CD1c-positive myeloid dendritic cell (primary cell): ENCODE results near the gene SUPT20HL1.

Experiments
- DNase-seq: peaks from one replicate; pipeline ENCODE4 v3.0.0-alpha.2; 2016; ENCODE audit errors: extremely low spot score

The SUPT20HL1 gene

GRCh38 chrX:24396931-24397279, 36.5 kb downstream of the SUPT20HL1 start:
- DNase-seq: no peak

- DNase-seq: no peak
These were observed 38.3 kb downstream of the SUPT20HL1 start for GRCh38 chrX:24398766-24399165.

- DNase-seq: no peak
These were observed 39.1 kb downstream of the SUPT20HL1 start for GRCh38 chrX:24399550-24399949.

- DNase-seq: no peak
These were observed 45.5 kb downstream of the SUPT20HL1 start for GRCh38 chrX:24405959-24406358.
